Lung (tissue), 12 donors: ENCODE data around the gene HLA-DMA. TPM values are rescaled to one million over a fixed set of nuclear protein-coding genes. Genes with fewer than 3 reads are reported as not detected.
A peak's percentile ranks its signal among the peaks of the same experiment; 100 is the strongest.

Experiments used
- ATAC-seq: fragments of 200-7000 bp; cut with Tn5 transposase; one replicate; pipeline ENCODE4 v1.9.1; 2020; ENCODE audit warnings: moderate number of reproducible peaks; ENCODE audit not compliant: insufficient read depth, low FRiP score
- DNase-seq, 3 donors: peaks; one replicate each; pipeline ENCODE4 v3.0.0-alpha.2; 2013 to 2017
- H3K27ac ChIP-seq, 2 donors: one replicate each; pipeline ENCODE4 v1.5.1; 2013; ENCODE audit warnings: mild to moderate bottlenecking in 2 of 2, moderate library complexity in 2 of 2, control low read depth in 1 of 2, inconsistent platforms in 1 of 2, low read depth in 1 of 2, low read length in 1 of 2
- H3K27me3 ChIP-seq, 3 donors: one replicate each; pipeline ENCODE4 v1.5.1; 2013; ENCODE audit warnings: low read length in 2 of 3; ENCODE audit not compliant: control insufficient read depth in 3 of 3, insufficient read depth in 3 of 3
- H3K36me3 ChIP-seq, 4 donors: one replicate each; pipeline ENCODE4 v1.5.1; 2013; ENCODE audit warnings: low read length in 4 of 4, mild to moderate bottlenecking in 1 of 4, moderate library complexity in 1 of 4; ENCODE audit not compliant: control insufficient read depth in 4 of 4, insufficient read depth in 4 of 4
- H3K4me1 ChIP-seq, 5 donors: one replicate each; pipeline ENCODE4 v1.5.1; 2013; ENCODE audit warnings: low read length in 5 of 5, mild to moderate bottlenecking in 2 of 5, moderate library complexity in 1 of 5; ENCODE audit not compliant: control insufficient read depth in 5 of 5, insufficient read depth in 5 of 5
- H3K4me3 ChIP-seq: one replicate; pipeline ENCODE4 v1.5.1; 2013; ENCODE audit warnings: mild to moderate bottlenecking, control low read depth, moderate library complexity
- H3K9ac ChIP-seq, 2 donors: one replicate each; pipeline ENCODE4 v1.5.1; 2013; ENCODE audit warnings: low read length in 2 of 2, control low read depth in 1 of 2; ENCODE audit not compliant: insufficient read depth in 1 of 2
- H3K9me3 ChIP-seq, 4 donors: one replicate each; pipeline ENCODE4 v1.5.1; 2013; ENCODE audit warnings: low read length in 3 of 4, mild to moderate bottlenecking in 1 of 4, moderate library complexity in 1 of 4; ENCODE audit not compliant: control insufficient read depth in 4 of 4, insufficient read depth in 3 of 4
- CTCF ChIP-seq: IDR thresholded peaks from 2 replicates; pipeline ENCODE4 v1.5.1; 2012; ENCODE audit warnings: mild to moderate bottlenecking; ENCODE audit errors: control extremely low read depth, extremely low read depth
- WGBS, 2 donors: extraction: QIAGEN DNeasy Blood & Tissue Kit; methylation state at CpG; one replicate each; pipeline ENCODE4 v1.1.7; 2013; 5-methylcytosine and 5-hydroxymethylcytosine counted together
- polyA plus RNA-seq, 2 donors: library from polyadenylated mRNA; stranded (reverse); fragments of 200-250 nt; gene quantifications; one replicate each; pipeline ENCODE4 v1.2.1, GENCODE V29; 2013
- total RNA-seq, 2 donors: library from RNA; depleted of rRNA in 1 of 2; stranded (reverse); fragments of >200 nt in 1 of 2; gene quantifications; one replicate each; pipeline ENCODE4 v1.2.1, GENCODE V29; 2014 to 2021
- donor health status: control.
- donor health status: control.
- donor health status: Bipolar disorder and iron deficiency.
- donor health status: healthy.
- donor health status: DM: yes; HTN: yes; CAD: no.

HLA-DMA gene
- total and polyA plus RNA-seq, 4 donors: 76.8 to 240 (median 118) TPM

- Histone ChIP-seq H3K9ac (no peak overlapping the region), H3K4me3 (no peak overlapping the region), H3K4me1 (peaks cover 0 to 3% (median 0%) of the 10 kb centered on the region in 5 donors), H3K27ac (peak overlapping the region; percentile 58 to 95), H3K27me3 (peaks cover 0 to 11% (median 11%) of the 10 kb centered on the region in 3 donors), H3K36me3 (no peaks in the 10 kb centered on the region), H3K9me3 (no peaks in the 10 kb centered on the region)
- ATAC-seq (no peak), DNase-seq (no peak)
- no peak for TF ChIP-seq CTCF
- WGBS, 2 donors: 33 to 41% methylated on average over 7 of the region's 7 CpGs
Observed at GRCh38 chr6:32941214-32941768, 11.6 kb downstream of the HLA-DMA start.

- TF ChIP-seq CTCF: no peak
- WGBS, 2 donors: 7 to 9% methylated on average over 9 of the region's 9 CpGs
- H3K36me3 ChIP-seq: no peaks in the 10 kb centered on the region
- ATAC-seq (peak; percentile 86), DNase-seq (peak; percentile 31 to 82 (median 67))
- peaks cover 0 to 13% (median 11%) of the 10 kb centered on the region in 3 donors for H3K27me3 ChIP-seq
- H3K4me1 ChIP-seq: peaks cover 0 to 3% (median 0%) of the 10 kb centered on the region in 5 donors
- H3K9ac ChIP-seq: no peak within 1 kb of the TSS
- H3K27ac ChIP-seq: peak within 1 kb of the TSS; percentile 58 to 95
- peak within 1 kb of the TSS; percentile 37 for H3K4me3 ChIP-seq
- no peaks in the 10 kb centered on the region for H3K9me3 ChIP-seq
Observed at GRCh38 chr6:32940656-32941213, 12.2 kb downstream of the HLA-DMA start, which contains the start of gene HLA-DMB. TSS of gene HLA-DMB (minus strand) at chr6:32941028. CDS start at chr6:32940807, 221 bp downstream.

- H3K4me1 ChIP-seq: peaks cover 0 to 1% (median 0%) of the 10 kb centered on the region in 5 donors
- no peaks in the 10 kb centered on the region for H3K9me3 ChIP-seq
- WGBS, 2 donors: 87 to 88% methylated on average over 7 of the region's 7 CpGs
- H3K27me3 ChIP-seq: peaks cover 0 to 22% (median 12%) of the 10 kb centered on the region in 3 donors
- DNase-seq (no peak), ATAC-seq (no peak)
- H3K9ac ChIP-seq: no peak overlapping the region
- TF ChIP-seq CTCF: no peak
- peaks cover 0 to 1% (median 0%) of the 10 kb centered on the region in 4 donors for H3K36me3 ChIP-seq
- H3K27ac ChIP-seq: no peak overlapping the region
- H3K4me3 ChIP-seq: no peak overlapping the region
Observed at GRCh38 chr6:32938494-32938893, 14.4 kb downstream of the HLA-DMA start.
